ENCODE measurements around the gene NUFIP2. TPM values are rescaled to one million over a fixed set of nuclear protein-coding genes. Genes with fewer than 3 reads are reported as not detected.
"Not testable (repeated sequence)": the region's sequence is repeated elsewhere in the genome, so short reads cannot be mapped to it uniquely, and the experiment has no call there.

NUFIP2 gene
- total RNA-seq, 1 donor from 2014 or later, result 28.1 TPM

GRCh38 chr17:29240477-29240876 is 53.5 kb downstream of the NUFIP2 start:
- TF ChIP-seq CTCF (conservative IDR thresholded peaks at IDR 0.05; ENCODE audit: low read depth, low read length), result no peak
- DNase-seq (ENCODE audit: low read depth), result no peak

GRCh38 chr17:29238133-29238850 is 55.7 kb downstream of the NUFIP2 start:
- no peak for DNase-seq (ENCODE audit: low read depth)
- no peak for TF ChIP-seq CTCF (conservative IDR thresholded peaks at IDR 0.05; ENCODE audit: low read depth, low read length)
- H3K4me3 ChIP-seq (ENCODE audit: low read depth, low read length), result no peak overlapping the region

More at GRCh38 chr17:29240477-29240876, 53.5 kb downstream of the NUFIP2 start:
- H3K4me3 ChIP-seq (ENCODE audit: low read depth, low read length), result no peak overlapping the region

- DNase-seq (ENCODE audit: low read depth), result no peak
- H3K4me3 ChIP-seq (ENCODE audit: low read depth, low read length), result no peak overlapping the region
- no peak for TF ChIP-seq CTCF (conservative IDR thresholded peaks at IDR 0.05; ENCODE audit: low read depth, low read length)
Observed at GRCh38 chr17:29237476-29238132, 56.3 kb downstream of the NUFIP2 start.

GRCh38 chr17:29235904-29236303 is 58.0 kb downstream of the NUFIP2 start:
- DNase-seq (ENCODE audit: low read depth), result no peak
- H3K4me3 ChIP-seq (ENCODE audit: low read depth, low read length), result no peak overlapping the region
- TF ChIP-seq CTCF (conservative IDR thresholded peaks at IDR 0.05; ENCODE audit: low read depth, low read length), result no peak

GRCh38 chr17:29234972-29235371 is 59.0 kb downstream of the NUFIP2 start:
- DNase-seq (ENCODE audit: low read depth); H3K4me3 ChIP-seq (ENCODE audit: low read depth, low read length): not testable (repeated sequence)

- no peak overlapping the region for H3K4me3 ChIP-seq (ENCODE audit: low read depth, low read length)
- TF ChIP-seq CTCF (conservative IDR thresholded peaks at IDR 0.05; ENCODE audit: low read depth, low read length), result no peak
- DNase-seq (ENCODE audit: low read depth), result no peak
Observed at GRCh38 chr17:29233301-29233700, 60.6 kb downstream of the NUFIP2 start.

GRCh38 chr17:29225396-29225795 is 68.6 kb downstream of the NUFIP2 start:
- TF ChIP-seq CTCF (conservative IDR thresholded peaks at IDR 0.05; ENCODE audit: low read depth, low read length), result no peak
- H3K4me3 ChIP-seq (ENCODE audit: low read depth, low read length), result no peak overlapping the region
- DNase-seq (ENCODE audit: low read depth), result no peak

GRCh38 chr17:29221338-29221737 is 72.6 kb downstream of the NUFIP2 start:
- DNase-seq (ENCODE audit: low read depth); H3K4me3 ChIP-seq (ENCODE audit: low read depth, low read length): not testable (repeated sequence)
